ENCODE measurements around the gene PLEKHG7. TPM values are rescaled to one million over a fixed set of nuclear protein-coding genes. Genes with fewer than 3 reads are reported as not detected.

PLEKHG7 gene
- total and polyA plus RNA-seq, 4 donors: 0.08 to 0.28 (median 0.13) TPM

DNA sequence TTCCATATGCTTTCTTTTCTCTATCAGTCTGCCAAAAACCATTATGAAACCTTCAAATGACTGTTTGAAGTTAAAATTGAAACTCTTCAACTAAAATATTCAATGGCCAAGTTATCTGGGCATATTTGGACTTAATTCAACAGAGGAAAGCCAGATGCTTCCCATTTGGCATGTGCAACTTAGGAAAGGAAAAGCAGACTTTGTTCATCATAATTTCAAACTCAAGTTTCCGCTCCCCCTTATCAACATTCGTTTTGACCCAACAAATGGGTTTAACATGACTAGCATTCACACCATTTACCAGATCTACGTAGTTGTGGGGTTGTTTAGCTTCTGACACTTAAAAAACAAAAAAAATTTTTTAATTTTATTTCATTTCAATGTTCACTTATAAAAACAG lies 75.7 kb downstream of the PLEKHG7 start:
- no peak for DNase-seq (ENCODE audit: low spot score)
- WGBS: 68% methylated on average over 3 of the region's 3 CpGs
- H3K9me3 ChIP-seq (ENCODE audit: control insufficient read depth in 4 of 4, low read length in 3 of 4): no peaks in the 10 kb centered on the region
- no peak for TF ChIP-seq YY1 (IDR thresholded peaks at IDR 0.05)
- peak; percentile 31 for TF ChIP-seq NR2F2 (IDR thresholded peaks at IDR 0.05)
- TF ChIP-seq, protein P1, sequence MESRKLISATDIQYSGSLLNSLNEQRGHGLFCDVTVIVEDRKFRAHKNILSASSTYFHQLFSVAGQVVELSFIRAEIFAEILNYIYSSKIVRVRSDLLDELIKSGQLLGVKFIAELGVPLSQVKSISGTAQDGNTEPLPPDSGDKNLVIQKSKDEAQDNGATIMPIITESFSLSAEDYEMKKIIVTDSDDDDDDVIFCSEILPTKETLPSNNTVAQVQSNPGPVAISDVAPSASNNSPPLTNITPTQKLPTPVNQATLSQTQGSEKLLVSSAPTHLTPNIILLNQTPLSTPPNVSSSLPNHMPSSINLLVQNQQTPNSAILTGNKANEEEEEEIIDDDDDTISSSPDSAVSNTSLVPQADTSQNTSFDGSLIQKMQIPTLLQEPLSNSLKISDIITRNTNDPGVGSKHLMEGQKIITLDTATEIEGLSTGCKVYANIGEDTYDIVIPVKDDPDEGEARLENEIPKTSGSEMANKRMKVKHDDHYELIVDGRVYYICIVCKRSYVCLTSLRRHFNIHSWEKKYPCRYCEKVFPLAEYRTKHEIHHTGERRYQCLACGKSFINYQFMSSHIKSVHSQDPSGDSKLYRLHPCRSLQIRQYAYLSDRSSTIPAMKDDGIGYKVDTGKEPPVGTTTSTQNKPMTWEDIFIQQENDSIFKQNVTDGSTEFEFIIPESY (IDR thresholded peaks at IDR 0.05): no peak
- H3K27ac ChIP-seq (ENCODE audit: low read depth in 1 of 2, low read length in 2 of 2): no peak overlapping the region
- peaks cover 0 to 8% (median 4%) of the 10 kb centered on the region in 4 donors for H3K4me1 ChIP-seq (ENCODE audit: control insufficient read depth in 4 of 4, insufficient read depth in 4 of 4, low read length in 3 of 4)
- no peak overlapping the region for H3K9ac ChIP-seq (ENCODE audit: low read depth in 1 of 2, low read length in 2 of 2)
- no peak overlapping the region for H3K4me3 ChIP-seq (ENCODE audit: low read depth in 1 of 3, low read length in 3 of 3)
- peaks cover 0 to 14% (median 6%) of the 10 kb centered on the region in 4 donors for H3K36me3 ChIP-seq (ENCODE audit: control insufficient read depth in 4 of 4, insufficient read depth in 3 of 4, low read depth in 1 of 4, low read length in 3 of 4)
- no peaks in the 10 kb centered on the region for H3K27me3 ChIP-seq (ENCODE audit: control insufficient read depth in 4 of 4, insufficient read depth in 4 of 4, low read length in 3 of 4)

DNA sequence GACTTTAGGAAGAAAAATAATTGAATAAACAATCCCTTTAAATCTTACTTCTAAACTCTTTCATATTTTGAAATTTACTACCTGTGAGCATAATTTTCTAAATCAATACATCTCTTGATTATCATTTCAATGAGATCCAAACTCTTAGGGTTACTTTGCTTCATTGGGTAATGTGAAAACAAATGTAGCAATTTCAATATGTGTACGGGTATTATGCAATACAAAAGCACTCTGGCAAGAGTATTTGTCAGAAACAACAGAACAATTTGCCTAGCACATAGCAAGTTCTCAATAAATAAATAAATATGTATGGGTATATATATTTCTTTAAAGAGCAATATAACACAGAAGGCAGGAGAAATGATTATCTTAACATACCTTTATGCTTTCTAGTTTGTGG lies 77.1 kb downstream of the PLEKHG7 start:
- WGBS: 29% methylated on average over 1 of the region's 1 CpG
- no peak overlapping the region for H3K27ac ChIP-seq (ENCODE audit: low read depth in 1 of 2, low read length in 2 of 2)
- no peak for DNase-seq (ENCODE audit: low spot score)
- TF ChIP-seq FOXA2 (IDR thresholded peaks at IDR 0.05): peak; percentile 40
- no peak for TF ChIP-seq SP1 (IDR thresholded peaks at IDR 0.05)
- TF ChIP-seq, protein P1 (IDR thresholded peaks at IDR 0.05): no peak
- TF ChIP-seq, protein P2, sequence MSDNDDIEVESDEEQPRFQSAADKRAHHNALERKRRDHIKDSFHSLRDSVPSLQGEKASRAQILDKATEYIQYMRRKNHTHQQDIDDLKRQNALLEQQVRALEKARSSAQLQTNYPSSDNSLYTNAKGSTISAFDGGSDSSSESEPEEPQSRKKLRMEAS (IDR thresholded peaks at IDR 0.05): no peak
- peak; percentile 21 to 35 for TF ChIP-seq HNF4A (conservative IDR thresholded peaks at IDR 0.05)
- TF ChIP-seq JUND (IDR thresholded peaks at IDR 0.05): no peak
- TF ChIP-seq NR2F2 (IDR thresholded peaks at IDR 0.05): no peak
- TF ChIP-seq HNF4G (IDR thresholded peaks at IDR 0.05): no peak
- TF ChIP-seq RXRA (IDR thresholded peaks at IDR 0.05): no peak
- H3K27me3 ChIP-seq (ENCODE audit: control insufficient read depth in 4 of 4, insufficient read depth in 4 of 4, low read length in 3 of 4): no peaks in the 10 kb centered on the region
- H3K9me3 ChIP-seq (ENCODE audit: control insufficient read depth in 4 of 4, low read length in 3 of 4): no peaks in the 10 kb centered on the region
- H3K9ac ChIP-seq (ENCODE audit: low read depth in 1 of 2, low read length in 2 of 2): no peak overlapping the region
- no peak overlapping the region for H3K4me3 ChIP-seq (ENCODE audit: low read depth in 1 of 3, low read length in 3 of 3)
- H3K36me3 ChIP-seq (ENCODE audit: control insufficient read depth in 4 of 4, insufficient read depth in 3 of 4, low read depth in 1 of 4, low read length in 3 of 4): peaks cover 0 to 17% (median 6%) of the 10 kb centered on the region in 4 donors
- peaks cover 0 to 8% (median 4%) of the 10 kb centered on the region in 4 donors for H3K4me1 ChIP-seq (ENCODE audit: control insufficient read depth in 4 of 4, insufficient read depth in 4 of 4, low read length in 3 of 4)

DNA sequence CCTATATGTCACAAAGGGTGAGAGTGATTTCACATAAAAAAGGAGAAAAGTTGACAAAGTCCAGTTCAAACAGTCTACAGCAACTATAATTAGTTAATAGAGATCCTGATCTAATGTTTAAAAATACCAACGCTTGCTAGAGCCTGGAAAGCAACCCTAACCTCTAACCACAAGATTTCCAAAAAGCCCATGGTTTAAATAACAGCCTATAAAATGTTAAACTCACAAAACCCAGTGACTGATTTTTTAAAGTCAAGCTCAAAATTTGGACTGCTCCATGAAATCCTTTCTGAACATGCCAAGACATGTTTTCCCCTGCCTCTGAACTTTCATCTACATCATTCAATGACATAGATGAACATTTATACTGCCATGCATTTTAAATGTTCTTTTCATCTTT lies 81.6 kb downstream of the PLEKHG7 start:
- WGBS: 71% methylated on average over 1 of the region's 1 CpG
- Histone ChIP-seq H3K9ac (ENCODE audit: low read depth in 1 of 2, low read length in 2 of 2) (no peak overlapping the region), H3K4me1 (ENCODE audit: control insufficient read depth in 4 of 4, insufficient read depth in 4 of 4, low read length in 3 of 4) (peaks cover 0 to 5% (median 2%) of the 10 kb centered on the region in 4 donors), H3K36me3 (ENCODE audit: control insufficient read depth in 4 of 4, insufficient read depth in 3 of 4, low read depth in 1 of 4, low read length in 3 of 4) (peaks cover 0 to 3% (median 0%) of the 10 kb centered on the region in 4 donors), H3K4me3 (ENCODE audit: low read depth in 1 of 3, low read length in 3 of 3) (no peak overlapping the region), H3K9me3 (ENCODE audit: control insufficient read depth in 4 of 4, low read length in 3 of 4) (no peaks in the 10 kb centered on the region), H3K27ac (ENCODE audit: low read depth in 1 of 2, low read length in 2 of 2) (no peak overlapping the region), H3K27me3 (ENCODE audit: control insufficient read depth in 4 of 4, insufficient read depth in 4 of 4, low read length in 3 of 4) (no peaks in the 10 kb centered on the region)
- DNase-seq (ENCODE audit: low spot score): no peak
- TF ChIP-seq GABPA (IDR thresholded peaks at IDR 0.05 in 1 of 2, conservative IDR thresholded peaks at IDR 0.05 in 1 of 2) (no peak), TAF1 (conservative IDR thresholded peaks at IDR 0.05) (no peak), HNF4A (conservative IDR thresholded peaks at IDR 0.05) (no peak), RXRA (IDR thresholded peaks at IDR 0.05) (no peak), HNF4G (IDR thresholded peaks at IDR 0.05) (no peak), SP1 (IDR thresholded peaks at IDR 0.05) (no peak), NR2F2 (IDR thresholded peaks at IDR 0.05) (no peak)
